ENCODE measurements around the gene DPH2.

GRCh38 chr1:43984855-43985254 is 15.0 kb downstream of the DPH2 start:
- TF ChIP-seq CTCF (IDR thresholded peaks at IDR 0.05) (no peak), POLR2A (IDR thresholded peaks at IDR 0.05) (no peak)

Data from right lobe of liver (tissue), 4 donors.